HFF-Myc (cell line): ENCODE results near the gene CDC42EP4.

ENCODE experiments used
- DNase-seq: peaks from one replicate; pipeline ENCODE4 v3.0.0-alpha.2; 2011; ENCODE audit warnings: low read depth; ENCODE audit errors: extremely low read depth
- H3K4me3 ChIP-seq: replicated peaks from 2 replicates; pipeline ENCODE4 v1.5.1; 2011; ENCODE audit warnings: low read depth, mild to moderate bottlenecking, control low read depth, low read length
- CTCF ChIP-seq: IDR thresholded peaks from 2 replicates; pipeline ENCODE4 v1.5.1; 2012; ENCODE audit warnings: mild to moderate bottlenecking, low read depth, low read length, control low read depth; ENCODE audit errors: missing control alignments

The CDC42EP4 gene

GRCh38 chr17:73237714-73238113 is 74.1 kb downstream of the CDC42EP4 start:
- no peak overlapping the region for H3K4me3 ChIP-seq
- TF ChIP-seq CTCF, result no peak
- no peak for DNase-seq

GRCh38 chr17:73234736-73235135 is 77.1 kb downstream of the CDC42EP4 start:
- TF ChIP-seq CTCF, result no peak
- no peak for DNase-seq
- no peak overlapping the region for H3K4me3 ChIP-seq
